Measurements from ENCODE around the gene SIGLEC14.

The SIGLEC14 gene

GRCh38 chr19:51626675-51627074, 19.9 kb downstream of the SIGLEC14 start:
- FAIRE-seq = no peak
- no peak for DNase-seq (ENCODE audit: low spot score)

- FAIRE-seq = no peak
- DNase-seq (ENCODE audit: low spot score) = no peak
Observed at GRCh38 chr19:51621178-51621577, 25.4 kb downstream of the SIGLEC14 start.

GRCh38 chr19:51615991-51616390, 30.6 kb downstream of the SIGLEC14 start:
- DNase-seq (ENCODE audit: low spot score) = no peak
- FAIRE-seq = no peak

GRCh38 chr19:51614789-51615188, 31.8 kb downstream of the SIGLEC14 start:
- FAIRE-seq = no peak

DNA sequence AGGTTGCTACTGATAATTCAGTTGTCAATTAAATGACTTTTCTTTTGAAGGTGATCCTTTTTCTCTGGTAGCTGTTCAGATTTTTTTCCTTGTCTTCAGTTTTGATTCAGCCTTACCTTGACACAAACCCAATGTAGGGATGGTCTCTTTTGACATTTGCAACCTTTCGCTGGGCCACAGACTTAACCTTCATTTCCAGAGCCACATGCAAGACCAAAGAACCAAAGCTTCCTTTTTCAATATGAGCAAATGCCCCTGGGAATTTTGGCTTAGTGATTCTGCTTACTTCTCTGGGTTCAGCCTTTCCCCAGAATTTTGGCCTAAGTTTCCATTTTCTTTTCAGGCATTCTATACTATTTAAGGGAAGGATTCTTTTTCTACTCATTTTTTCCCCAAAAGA, 36.0 kb downstream of the SIGLEC14 start:
- FAIRE-seq (no peak), DNase-seq (ENCODE audit: low spot score) (no peak)

More at GRCh38 chr19:51614789-51615188, 31.8 kb downstream of the SIGLEC14 start:
- DNase-seq (ENCODE audit: low spot score) = no peak

- FAIRE-seq (no peak), DNase-seq (ENCODE audit: low spot score) (peak; percentile 74)
Observed at GRCh38 chr19:51607920-51608562, 38.6 kb downstream of the SIGLEC14 start.

GRCh38 chr19:51607077-51607476, 39.5 kb downstream of the SIGLEC14 start:
- FAIRE-seq (no peak), DNase-seq (ENCODE audit: low spot score) (no peak)

DNA sequence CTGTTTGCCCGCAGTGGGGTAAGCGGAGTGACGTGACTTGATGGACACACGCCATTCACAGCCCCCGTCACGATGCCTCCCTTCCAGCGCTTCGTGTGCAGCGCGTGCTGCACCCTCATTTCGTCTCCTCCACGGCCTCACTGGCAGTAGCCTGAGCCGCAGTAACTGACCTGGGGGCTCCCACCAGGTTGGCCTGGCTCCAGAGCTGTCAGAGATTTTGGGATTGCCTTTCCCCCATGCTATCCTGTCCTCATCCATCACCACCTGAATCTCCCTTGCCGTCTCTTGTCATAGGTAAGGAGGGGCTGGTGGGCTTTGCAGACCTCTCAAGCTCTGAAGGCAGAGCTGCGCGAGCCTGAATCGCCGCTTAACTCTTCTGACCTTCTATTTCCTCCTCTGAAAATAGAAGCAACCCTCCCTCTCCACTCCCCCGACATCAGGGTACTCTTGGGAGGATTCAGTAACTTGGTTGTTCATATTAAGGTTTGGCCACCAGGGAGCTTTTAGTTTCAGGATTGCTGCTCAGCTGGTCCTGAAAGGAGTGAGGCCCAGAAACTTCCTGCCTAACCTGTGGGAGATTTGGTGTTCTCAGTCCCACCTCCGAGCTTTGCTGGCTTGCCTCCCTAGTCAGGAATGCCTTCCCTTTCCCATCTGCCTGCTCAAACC, 44.3 kb downstream of the SIGLEC14 start:
- DNase-seq (ENCODE audit: low spot score) = no peak
- FAIRE-seq = no peak

GRCh38 chr19:51600940-51601580, 45.6 kb downstream of the SIGLEC14 start:
- peak; percentile 29 for DNase-seq (ENCODE audit: low spot score)
- FAIRE-seq = no peak

DNA sequence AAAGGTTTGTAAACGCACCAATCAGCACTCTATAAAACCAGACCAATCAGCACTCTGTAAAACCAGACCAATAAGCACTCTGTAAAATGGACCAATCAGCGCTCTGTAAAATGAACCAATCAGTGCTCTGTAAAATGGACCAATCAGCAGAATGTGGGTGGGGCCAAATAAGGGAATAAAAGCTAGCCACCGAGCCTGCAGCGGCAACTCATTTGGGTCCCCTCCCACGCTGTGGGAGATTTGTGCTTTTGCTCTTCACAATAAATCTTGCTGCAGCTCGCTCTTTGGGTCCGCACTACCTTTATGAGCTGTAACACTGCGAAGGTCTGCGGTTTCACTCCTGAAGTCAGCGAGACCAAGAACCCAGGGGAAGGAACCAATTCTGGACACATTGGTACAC, 47.5 kb downstream of the SIGLEC14 start:
- FAIRE-seq (no peak), DNase-seq (ENCODE audit: low spot score) (no peak)

DNA sequence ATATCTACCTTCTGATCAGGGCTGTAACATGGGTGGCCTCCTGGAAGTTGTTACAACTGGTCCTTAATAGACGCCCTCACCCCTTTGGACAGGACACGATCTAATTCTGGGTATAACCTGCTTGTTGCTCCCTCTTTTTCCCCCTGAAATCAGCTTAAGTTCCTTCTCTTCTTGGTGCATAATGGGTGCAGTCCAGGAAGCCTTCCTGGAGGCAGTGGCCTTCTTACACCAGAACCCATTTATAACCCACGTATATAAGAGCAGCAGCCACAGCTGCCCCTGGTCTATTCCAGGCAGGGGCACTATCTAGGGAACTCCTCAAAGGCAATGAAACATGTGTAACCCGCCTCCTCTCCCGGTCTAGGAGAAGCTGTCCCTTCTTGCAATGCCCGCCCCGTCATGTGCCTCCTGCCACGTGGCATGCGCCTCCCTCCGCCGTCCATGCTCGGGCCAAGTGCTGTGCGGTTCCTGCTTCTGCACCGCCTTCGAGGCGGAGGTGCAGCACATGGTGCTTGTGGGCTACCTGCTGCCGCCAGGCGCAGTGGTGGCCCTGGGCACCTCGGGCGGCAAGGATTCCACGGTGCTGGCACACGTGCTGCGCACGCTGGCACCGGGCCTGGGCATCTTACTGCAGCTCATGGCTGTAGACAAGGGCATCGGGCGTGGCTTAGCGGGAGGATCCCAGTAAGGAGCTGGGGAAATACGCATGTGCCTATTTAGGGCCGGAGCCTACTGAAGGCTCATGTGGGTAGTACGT, 48.3 kb downstream of the SIGLEC14 start:
- DNase-seq (ENCODE audit: low spot score) (no peak), FAIRE-seq (no peak)

DNA sequence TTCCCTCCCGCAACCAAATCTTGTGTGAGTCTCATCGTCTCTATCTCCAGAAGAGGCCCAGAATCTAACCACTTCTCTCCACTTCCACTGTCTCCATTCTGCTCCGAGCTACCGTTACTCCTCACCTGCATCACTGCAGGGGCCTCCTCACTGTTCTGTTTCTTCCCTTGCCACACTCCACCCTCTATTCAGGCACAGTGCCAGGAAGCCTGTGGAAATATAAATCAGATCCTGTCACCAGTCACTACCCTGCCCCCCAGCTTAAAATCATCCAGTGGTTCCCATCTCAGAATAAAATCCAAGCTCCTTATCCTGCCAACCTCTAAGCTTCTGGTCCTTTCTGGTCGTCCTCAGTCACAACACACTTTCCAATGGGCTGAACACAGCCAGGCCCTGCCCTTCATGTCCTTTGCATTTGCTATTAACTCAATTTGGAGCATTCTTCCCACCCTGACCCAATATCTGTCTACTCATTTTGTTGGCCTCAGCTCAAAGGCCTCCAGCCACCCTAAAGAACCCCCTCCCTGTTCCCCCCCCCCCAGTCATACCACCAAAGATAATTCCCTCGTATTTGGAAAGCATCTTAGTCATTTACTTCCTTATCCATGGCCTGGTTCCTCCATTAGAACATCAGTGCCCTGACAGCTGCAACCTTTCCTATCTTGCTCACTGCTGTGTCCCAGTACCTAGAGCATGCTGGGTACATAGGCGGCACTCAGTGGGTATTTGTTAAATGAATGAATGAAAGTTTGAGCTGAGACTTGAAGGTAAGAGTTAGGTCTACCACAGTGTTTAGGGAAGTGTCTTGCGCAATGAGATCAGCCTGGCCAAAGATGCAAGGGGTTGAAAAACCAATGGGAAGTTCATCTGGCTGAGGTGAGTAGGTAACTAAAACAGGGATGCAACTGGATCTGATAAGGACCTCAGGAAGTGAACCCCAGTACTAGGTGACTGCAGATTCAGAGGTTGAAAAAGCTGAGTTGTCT, 51.1 kb downstream of the SIGLEC14 start:
- DNase-seq (ENCODE audit: low spot score) (no peak), FAIRE-seq (no peak)

DNA sequence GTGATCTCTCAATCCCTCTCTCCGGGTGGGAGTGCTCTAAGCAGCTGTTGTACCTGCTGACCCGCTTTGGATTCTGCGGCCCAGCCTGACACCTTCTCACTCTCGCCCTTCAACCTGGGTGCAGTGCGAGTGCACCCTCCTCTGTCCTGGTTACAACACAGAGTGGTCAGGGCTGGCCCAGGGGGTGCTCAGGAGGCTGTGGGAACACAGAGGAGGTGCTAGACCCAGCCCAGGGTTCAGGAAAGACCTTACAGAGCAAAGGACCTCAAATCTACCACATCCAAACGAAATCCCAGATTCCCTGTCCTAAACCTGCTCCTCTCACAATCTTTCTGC, 51.9 kb downstream of the SIGLEC14 start:
- DNase-seq (ENCODE audit: low spot score) (peak; percentile 20), FAIRE-seq (no peak)

- peak; percentile 97 for DNase-seq (ENCODE audit: low spot score)
- peak; percentile 93 for FAIRE-seq
Observed at GRCh38 chr19:51593969-51594773, 52.5 kb downstream of the SIGLEC14 start.

DNA sequence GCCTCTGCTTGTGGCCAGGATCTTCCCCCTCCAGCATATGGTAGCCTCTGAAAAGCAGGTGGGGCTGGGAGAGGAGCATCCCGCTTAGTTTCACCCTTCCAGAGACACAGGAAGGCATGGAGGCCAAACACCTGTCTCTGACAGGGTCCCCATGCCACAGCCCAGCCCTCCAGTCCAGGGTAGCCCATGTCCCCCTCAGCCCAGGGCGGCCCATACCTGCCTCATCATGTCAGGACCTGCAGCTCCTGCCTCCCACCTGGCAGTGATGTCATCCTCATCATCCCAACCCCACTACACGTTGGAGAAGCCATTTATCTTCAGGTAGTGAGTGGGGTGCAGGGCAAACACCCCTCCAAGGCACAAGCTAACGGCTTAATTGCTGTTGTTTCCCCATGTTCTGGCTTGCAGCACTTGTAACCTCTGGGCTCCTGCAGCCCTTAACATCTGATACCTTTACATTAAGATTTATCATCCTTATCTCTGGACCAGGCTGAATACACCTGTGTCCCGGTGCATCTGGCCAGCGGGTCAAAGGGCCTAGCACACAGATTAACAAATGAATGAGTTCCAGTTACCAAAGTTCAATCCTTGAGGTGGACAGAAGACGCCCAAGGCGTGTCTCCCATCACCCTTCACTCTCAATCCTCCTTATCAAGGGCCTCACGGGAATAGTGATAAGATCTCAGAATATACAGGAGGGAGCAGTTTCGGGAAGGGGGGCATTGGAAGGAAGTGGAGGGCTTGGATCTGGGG, 53.3 kb downstream of the SIGLEC14 start:
- DNase-seq (ENCODE audit: low spot score) (no peak), FAIRE-seq (no peak)
